PC-9 (cell line): ENCODE results near the gene SLC25A11. TPM values are rescaled to one million over a fixed set of nuclear protein-coding genes. Genes with fewer than 3 reads are reported as not detected.

Experiments used
- BruUV-seq: library from RNA; stranded (reverse); fragments of 400-500 nt; replicated peaks from 2 replicates; lab custom pipeline; 2021; lab: Mats Ljungman, UMichigan
- CTCF ChIA-PET: fragments of 300-600 bp; sonication (Branson Sonifier 250); formaldehyde crosslinking; loops from one replicate; lab custom pipeline; 2022; ENCODE audit warnings: antibody characterized with exemption; lab: Charles Lee
- POLR2A ChIA-PET: fragments of 300-600 bp; sonication (Branson Sonifier 250); formaldehyde crosslinking; loops from one replicate; lab custom pipeline; 2022; ENCODE audit warnings: antibody characterized with exemption; ENCODE audit not compliant: unreplicated experiment; lab: Charles Lee
- DNase-seq, 2 experiments: peaks; one replicate each; pipeline versions ENCODE4 v3.0.0 to v3.0.0-alpha.2; 2015 to 2022; ENCODE audit warnings: mixed read lengths in 1 of 2
- H2AFZ ChIP-seq: fragments of 200-600 bp; sonication (generic); 2 replicates; pipeline ENCODE4 v1.8.1; 2017; ENCODE audit warnings: antibody characterized with exemption
- H3F3A ChIP-seq: fragments of 200-600 bp; sonication (generic); 2 replicates; pipeline ENCODE4 v1.8.1; 2017; ENCODE audit warnings: antibody characterized with exemption, mild to moderate bottlenecking, low read depth; ENCODE audit not compliant: insufficient read depth
- H3K27ac ChIP-seq: fragments of 200-600 bp; sonication (generic); 2 replicates; pipeline ENCODE4 v1.6.1; 2016; ENCODE audit warnings: mixed run types
- H3K27me3 ChIP-seq: fragments of 200-600 bp; sonication (generic); 2 replicates; pipeline ENCODE4 v1.6.1; 2016; ENCODE audit warnings: low read depth, mixed run types; ENCODE audit not compliant: insufficient read depth
- H3K36me3 ChIP-seq: fragments of 200-600 bp; sonication (generic); 2 replicates; pipeline ENCODE4 v1.6.1; 2016; ENCODE audit warnings: low read depth, mixed run types
- H3K4me1 ChIP-seq: fragments of 200-600 bp; sonication (generic); replicated peaks from 2 replicates; pipeline ENCODE4 v1.6.1; 2016; ENCODE audit warnings: mixed run types; ENCODE audit not compliant: insufficient read depth
- H3K4me2 ChIP-seq: fragments of 200-600 bp; sonication (generic); 2 replicates; pipeline ENCODE4 v1.6.1; 2017; ENCODE audit warnings: mixed run types
- H3K4me3 ChIP-seq: fragments of 200-600 bp; sonication (generic); 2 replicates; pipeline ENCODE4 v1.6.1; 2016; ENCODE audit warnings: mixed run types
- H3K79me2 ChIP-seq: fragments of 200-600 bp; sonication (generic); 2 replicates; pipeline ENCODE4 v1.6.1; 2017; ENCODE audit warnings: low read depth, mixed run types
- H3K9me2 ChIP-seq: fragments of 200-600 bp; sonication (generic); 2 replicates; pipeline ENCODE4 v1.8.1; 2017; ENCODE audit warnings: mild to moderate bottlenecking; ENCODE audit not compliant: insufficient read depth
- H3K9me3 ChIP-seq: fragments of 200-600 bp; sonication (generic); 2 replicates; pipeline ENCODE4 v1.8.1; 2016; ENCODE audit warnings: low read depth; ENCODE audit not compliant: insufficient read depth
- H4K20me1 ChIP-seq: fragments of 200-600 bp; sonication (generic); 2 replicates; pipeline ENCODE4 v1.8.1; 2017; ENCODE audit not compliant: insufficient read depth
- CTCF ChIP-seq: fragments of 200-600 bp; sonication (generic); conservative IDR thresholded peaks from 2 replicates; pipeline ENCODE4 v1.6.1; 2017; ENCODE audit warnings: mixed run types, antibody characterized with exemption, mild to moderate bottlenecking, moderate library complexity
- EZH2 ChIP-seq: fragments of 200-600 bp; sonication (generic); IDR thresholded peaks from 2 replicates; pipeline ENCODE4 v1.8.0; 2017; ENCODE audit warnings: antibody characterized with exemption, low read depth
- intact Hi-C: fragments of 100-400 bp; cut with micrococcal nuclease; formaldehyde crosslinking; loops from one replicate; pipeline ENCODE4 v1.10.0; 2022; ENCODE audit not compliant: unreplicated experiment
- microRNA-seq: library from miRNA; unstranded; fragments of <30 nt; microRNA quantifications from one replicate; pipeline ENCODE4 v1.2.0, GENCODE V29; 2021; ENCODE audit warnings: borderline number of aligned reads, borderline replicate concordance
- total RNA-seq: library from RNA; stranded (reverse); gene quantifications from 2 replicates; pipeline ENCODE4 v1.2.3, GENCODE V29; 2021

The SLC25A11 gene
- total RNA-seq, 1 experiment from 2014 or later = 56.2 TPM

- TF ChIP-seq EZH2 (no peak), CTCF (no peak)
- Histone ChIP-seq H3K9me3 (no peaks in the 10 kb centered on the region), H4K20me1 (0 out of 2 replicates have a peak, but pooled peaks cover 5% of the 10 kb centered on the region), H3K4me1 (no peaks in the 10 kb centered on the region), H3F3A (peaks cover 8% of the 10 kb centered on the region; the same call in 1 of the 2 replicates), H3K79me2 (no peaks in the 10 kb centered on the region), H3K27ac (no peak overlapping the region), H3K4me2 (no peak overlapping the region), H3K27me3 (no peaks in the 10 kb centered on the region), H3K9me2 (no peaks in the 10 kb centered on the region), H3K36me3 (no peaks in the 10 kb centered on the region), H2AFZ (no peak overlapping the region), H3K4me3 (no peak overlapping the region)
- ChIA-PET CTCF (no interaction called here), POLR2A (no interaction called here)
- BruUV-seq = no TSS peak
- intact Hi-C loops = no loop called here
- DNase-seq = no peak
Observed at GRCh38 chr17:4892499-4893221, 47.2 kb downstream of the SLC25A11 start.

- no peaks in the 10 kb centered on the region for H3K9me3 ChIP-seq
- H3K79me2 ChIP-seq = no peaks in the 10 kb centered on the region
- BruUV-seq = no TSS peak
- CTCF ChIA-PET = no interaction called here
- H3K36me3 ChIP-seq = no peaks in the 10 kb centered on the region
- H2AFZ ChIP-seq = no peak overlapping the region
- peaks cover 16% of the 10 kb centered on the region; the same call in 1 of the 2 replicates for H3F3A ChIP-seq
- H3K4me3 ChIP-seq = no peak overlapping the region
- H3K27ac ChIP-seq = no peak overlapping the region
- no peak for TF ChIP-seq EZH2
- H3K27me3 ChIP-seq = no peaks in the 10 kb centered on the region
- H3K4me2 ChIP-seq = no peak overlapping the region
- intact Hi-C loops = no loop called here
- POLR2A ChIA-PET = no interaction called here
- H3K4me1 ChIP-seq = no peaks in the 10 kb centered on the region
- DNase-seq = no peak
- H4K20me1 ChIP-seq = 0 out of 2 replicates have a peak, but pooled peaks cover 5% of the 10 kb centered on the region
- no peaks in the 10 kb centered on the region for H3K9me2 ChIP-seq
Observed at GRCh38 chr17:4891411-4892410, 48.1 kb downstream of the SLC25A11 start.

- H3F3A ChIP-seq = peaks cover 26% of the 10 kb centered on the region; the same call in 1 of the 2 replicates
- POLR2A ChIA-PET = no interaction called here
- peaks cover 5% of the 10 kb centered on the region; the same call in 1 of the 2 replicates for H4K20me1 ChIP-seq
- TF ChIP-seq CTCF = no peak
- no peak for TF ChIP-seq EZH2
- H3K27me3 ChIP-seq = no peaks in the 10 kb centered on the region
- CTCF ChIA-PET = no interaction called here
- no peak for DNase-seq
- no peaks in the 10 kb centered on the region for H3K9me2 ChIP-seq
- H3K4me1 ChIP-seq = no peaks in the 10 kb centered on the region
- no peak overlapping the region for H3K4me3 ChIP-seq
- H3K27ac ChIP-seq = no peak overlapping the region
- 0 out of 2 replicates have a peak, but pooled peaks cover 3% of the 10 kb centered on the region for H3K36me3 ChIP-seq
- intact Hi-C loops = loop anchor here (5.0 kb wide), 1 partner anchor 250 kb away; no protein-coding TSS in a partner anchor
- no peaks in the 10 kb centered on the region for H3K9me3 ChIP-seq
- H3K4me2 ChIP-seq = no peak overlapping the region
- no TSS peak for BruUV-seq
- no peaks in the 10 kb centered on the region for H3K79me2 ChIP-seq
- H2AFZ ChIP-seq = no peak overlapping the region
Observed at GRCh38 chr17:4887581-4887980, 52.3 kb downstream of the SLC25A11 start.

Small RNAs within 50 kb of the gene (microRNA-seq; reads per million reads assigned to microRNA genes)
- gene MIR6864 (not detected), gene MIR6865 (not detected)

Other genes starting within 250 kb of the SLC25A11 start
- gene PELP1, start 235.9 kb downstream of the SLC25A11 start, total RNA-seq = 99.6 and 106 TPM in 2 replicates
- 79.7 and 110 TPM in 2 replicates for gene ARRB2, start 229.4 kb downstream of the SLC25A11 start, total RNA-seq
- gene MED11, start 208.6 kb downstream of the SLC25A11 start, total RNA-seq = 19.6 and 19.7 TPM in 2 replicates
- 2.3 and 5.4 TPM in 2 replicates for gene ZMYND15, start 200.2 kb downstream of the SLC25A11 start, total RNA-seq
- 52.4 and 60.2 TPM in 2 replicates for gene CXCL16, start 200.1 kb downstream of the SLC25A11 start, total RNA-seq
- gene TM4SF5, start 168.2 kb downstream of the SLC25A11 start, total RNA-seq = not detected in 2 replicates
- 3.6 and 4.1 TPM in 2 replicates for gene VMO1, start 153.7 kb downstream of the SLC25A11 start, total RNA-seq
- gene GLTPD2, start 151.1 kb downstream of the SLC25A11 start, total RNA-seq = not detected in 2 replicates
- gene PSMB6, start 143.9 kb downstream of the SLC25A11 start, total RNA-seq = 214 and 326 TPM in 2 replicates
- gene PLD2, start 132.9 kb downstream of the SLC25A11 start, total RNA-seq = 95.5 and 116 TPM in 2 replicates
- 160 and 190 TPM in 2 replicates for gene MINK1, start 106.7 kb downstream of the SLC25A11 start, total RNA-seq
- 2.6 and 3.1 TPM in 2 replicates for gene C17orf107, start 40.5 kb downstream of the SLC25A11 start, total RNA-seq
- gene CHRNE, start 36.9 kb downstream of the SLC25A11 start, total RNA-seq = 0.23 and 0.24 TPM in 2 replicates
- gene GP1BA, start 7.8 kb downstream of the SLC25A11 start, total RNA-seq = not detected in 2 replicates
- gene RNF167, start 222 bp upstream of the SLC25A11 start, total RNA-seq = 122 and 135 TPM in 2 replicates
- gene PFN1, start 8.5 kb upstream of the SLC25A11 start, total RNA-seq = 1,101 and 1,459 TPM in 2 replicates
- 29.0 and 37.2 TPM in 2 replicates for gene ENO3, start 11.1 kb upstream of the SLC25A11 start, total RNA-seq
- 40.3 and 40.4 TPM in 2 replicates for gene SPAG7, start 27.8 kb upstream of the SLC25A11 start, total RNA-seq
- gene CAMTA2, start 47.6 kb upstream of the SLC25A11 start, total RNA-seq = 49.2 and 51.1 TPM in 2 replicates
- gene INCA1, start 57.5 kb upstream of the SLC25A11 start, total RNA-seq = 2.9 and 3.7 TPM in 2 replicates
- gene KIF1C, start 57.9 kb upstream of the SLC25A11 start, total RNA-seq = 215 and 217 TPM in 2 replicates
- 0.28 and 0.48 TPM in 2 replicates for gene SLC52A1, start 95.4 kb upstream of the SLC25A11 start, total RNA-seq
- gene ZFP3, start 138.4 kb upstream of the SLC25A11 start, total RNA-seq = 2.3 and 4.5 TPM in 2 replicates
- gene ZNF232, start 171.8 kb upstream of the SLC25A11 start, total RNA-seq = 10.3 TPM in 2 replicates
- gene USP6, start 176.0 kb upstream of the SLC25A11 start, total RNA-seq = 0.11 TPM in 1 of 2 replicates, not detected in the other